ENCODE measurements around the gene SPACDR. TPM values are rescaled to one million over a fixed set of nuclear protein-coding genes. Genes with fewer than 3 reads are reported as not detected.

SPACDR gene
- total RNA-seq, 4 donors from 2014 or later = 1.4 to 22.1 (median 1.8) TPM; not detected in 1

DNA sequence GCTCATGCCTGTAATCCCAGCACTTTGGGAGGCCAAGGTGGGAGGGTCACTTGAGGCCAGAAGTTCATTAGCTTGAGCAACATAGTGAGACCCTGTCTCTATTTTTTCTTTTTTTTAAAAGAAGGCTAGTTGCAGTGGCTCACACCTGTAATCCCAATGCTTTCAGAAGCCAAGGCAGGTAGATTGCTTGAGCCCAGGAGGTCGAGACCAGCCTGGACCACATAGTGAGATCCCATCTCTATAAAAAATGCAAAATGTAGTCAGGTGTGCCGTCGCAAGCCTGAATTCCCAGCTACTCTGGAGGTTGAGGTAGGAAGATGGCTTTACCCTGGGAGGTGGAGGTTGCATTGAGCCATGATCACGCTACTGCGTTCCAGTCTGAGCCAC, 27.1 kb upstream of the SPACDR start:
- Histone ChIP-seq H3K9me3 (no peaks in the 10 kb centered on the region), H3K4me3 (no peak overlapping the region), H3K36me3 (no peaks in the 10 kb centered on the region), H3K27me3 (no peaks in the 10 kb centered on the region), H3K4me1 (no peaks in the 10 kb centered on the region), H3K27ac (no peak overlapping the region)
- no peak for TF ChIP-seq CTCF (IDR thresholded peaks at IDR 0.05)
- no peak for DNase-seq
- intact Hi-C loops (cut with DNase I; ENCODE audit: low total_unique reads) = no loop called here

DNA sequence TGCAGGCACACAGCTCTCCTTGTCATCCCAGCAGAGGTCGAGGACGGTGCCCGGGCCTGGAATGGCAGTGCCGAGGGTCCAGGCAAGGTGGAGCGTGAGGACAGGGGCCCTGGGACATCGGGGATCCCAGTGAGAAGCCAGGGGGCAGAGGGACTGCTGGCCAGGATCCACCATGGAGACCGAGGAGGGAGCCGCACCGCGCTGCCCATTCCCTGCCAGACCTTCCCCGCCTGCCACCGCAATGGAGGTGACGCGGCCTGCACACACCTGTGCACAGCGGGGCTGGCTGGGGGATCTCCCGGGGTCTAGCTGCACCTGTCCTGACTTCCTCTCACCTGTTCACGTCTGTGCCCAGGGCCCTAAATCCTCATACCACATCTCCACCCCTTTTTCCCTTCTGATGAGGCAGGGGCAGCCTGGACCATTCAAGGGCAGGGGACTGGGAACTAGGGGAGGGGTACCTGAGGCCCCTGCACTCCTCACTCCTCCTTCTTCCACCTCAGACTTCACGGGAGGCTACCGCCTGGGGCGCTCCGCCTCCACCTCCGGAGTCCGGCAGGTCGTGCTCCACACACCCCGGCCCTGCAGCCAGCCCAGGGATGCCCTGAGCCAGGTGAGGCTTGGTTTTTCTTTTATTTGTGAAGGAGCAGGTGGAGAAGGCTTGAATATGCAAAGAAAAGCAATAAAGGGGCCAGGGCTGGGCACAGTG, 26.6 kb upstream of the SPACDR start:
- H3K4me3 ChIP-seq = no peak overlapping the region
- no peaks in the 10 kb centered on the region for H3K36me3 ChIP-seq
- intact Hi-C loops (cut with DNase I; ENCODE audit: low total_unique reads) = no loop called here
- TF ChIP-seq CTCF (IDR thresholded peaks at IDR 0.05) (no peak), POLR2A (IDR thresholded peaks at IDR 0.05) (no peak)
- H3K27ac ChIP-seq = no peak overlapping the region
- no peak for DNase-seq
- no peaks in the 10 kb centered on the region for H3K9me3 ChIP-seq
- no peaks in the 10 kb centered on the region for H3K4me1 ChIP-seq
- H3K27me3 ChIP-seq = no peaks in the 10 kb centered on the region

DNA sequence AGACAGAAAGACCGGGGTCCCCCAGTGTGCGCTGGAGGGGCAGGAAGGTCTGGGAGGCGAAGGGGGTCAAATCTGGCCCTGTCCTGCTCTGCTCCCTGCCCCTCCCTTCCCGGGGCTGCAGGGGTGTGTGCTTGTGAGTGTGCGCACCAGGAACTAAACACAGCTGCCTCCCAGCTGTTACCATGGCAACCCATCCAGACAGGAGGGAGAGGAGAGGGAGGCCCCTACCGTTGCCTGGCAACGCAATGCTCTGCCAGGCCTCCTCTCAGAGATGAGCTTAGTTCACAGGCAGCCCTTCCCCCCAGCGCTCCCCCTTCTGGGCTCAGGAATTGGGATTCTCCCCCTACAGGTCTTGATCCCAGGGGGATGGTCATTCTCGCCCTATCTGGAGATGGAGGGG, 25.8 kb upstream of the SPACDR start:
- Histone ChIP-seq H3K4me3 (no peak overlapping the region), H3K4me1 (no peaks in the 10 kb centered on the region), H3K27ac (no peak overlapping the region), H3K36me3 (no peaks in the 10 kb centered on the region), H3K27me3 (no peaks in the 10 kb centered on the region), H3K9me3 (no peaks in the 10 kb centered on the region)
- TF ChIP-seq POLR2A (IDR thresholded peaks at IDR 0.05) (no peak), CTCF (IDR thresholded peaks at IDR 0.05) (no peak)
- intact Hi-C loops (cut with DNase I; ENCODE audit: low total_unique reads) = no loop called here
- DNase-seq = peak; percentile 60 to 80

DNA sequence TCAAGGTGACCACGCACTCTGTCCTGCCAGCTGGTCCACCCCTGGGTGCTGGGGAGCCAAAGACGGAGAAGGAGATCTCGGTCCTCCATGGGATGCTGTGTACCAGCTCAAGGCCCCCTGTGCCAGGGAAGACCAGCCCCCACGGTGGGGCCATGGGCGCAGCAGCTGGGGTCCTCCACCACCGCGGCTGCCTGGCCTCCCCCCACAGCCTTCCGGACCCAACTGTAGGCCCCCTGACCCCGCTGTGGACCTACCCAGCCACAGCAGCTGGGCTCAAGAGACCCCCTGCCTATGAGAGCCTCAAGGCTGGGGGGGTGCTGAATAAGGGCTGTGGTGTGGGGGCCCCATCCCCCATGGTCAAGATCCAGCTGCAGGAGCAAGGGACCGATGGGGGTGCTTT, 25.1 kb upstream of the SPACDR start:
- H3K9me3 ChIP-seq = no peaks in the 10 kb centered on the region

More for the DNA sequence above, 25.1 kb upstream of the SPACDR start:
- DNase-seq = no peak
- H3K27me3 ChIP-seq = no peaks in the 10 kb centered on the region
- H3K4me3 ChIP-seq = no peak overlapping the region
- no peak for TF ChIP-seq POLR2A (IDR thresholded peaks at IDR 0.05)
- TF ChIP-seq CTCF (IDR thresholded peaks at IDR 0.05) = no peak
- intact Hi-C loops (cut with DNase I; ENCODE audit: low total_unique reads) = no loop called here
- no peak overlapping the region for H3K27ac ChIP-seq
- H3K4me1 ChIP-seq = no peaks in the 10 kb centered on the region
- no peaks in the 10 kb centered on the region for H3K36me3 ChIP-seq
